Mammary epithelial cell (primary cell): ENCODE results near the gene GCDH.

Experiments used
- EZH2 ChIP-seq: IDR thresholded peaks from 2 replicates; pipeline ENCODE4 v1.6.1; 2012; ENCODE audit warnings: low read length, inconsistent platforms, borderline replicate concordance
- TF ChIP-seq, protein P1 (sequence below), 2 donors: IDR thresholded peaks in 1 of 2; conservative IDR thresholded peaks in 1 of 2; 2 replicates each; pipeline ENCODE4 v1.5.1; 2011 to 2012; ENCODE audit warnings: inconsistent platforms in 2 of 2, low read length in 2 of 2, mild to moderate bottlenecking in 2 of 2, control low read depth in 1 of 2, low read depth in 1 of 2; ENCODE audit not compliant: insufficient read depth in 1 of 2; ENCODE audit errors: extremely low read depth in 1 of 2

- TF ChIP-seq, protein P1, sequence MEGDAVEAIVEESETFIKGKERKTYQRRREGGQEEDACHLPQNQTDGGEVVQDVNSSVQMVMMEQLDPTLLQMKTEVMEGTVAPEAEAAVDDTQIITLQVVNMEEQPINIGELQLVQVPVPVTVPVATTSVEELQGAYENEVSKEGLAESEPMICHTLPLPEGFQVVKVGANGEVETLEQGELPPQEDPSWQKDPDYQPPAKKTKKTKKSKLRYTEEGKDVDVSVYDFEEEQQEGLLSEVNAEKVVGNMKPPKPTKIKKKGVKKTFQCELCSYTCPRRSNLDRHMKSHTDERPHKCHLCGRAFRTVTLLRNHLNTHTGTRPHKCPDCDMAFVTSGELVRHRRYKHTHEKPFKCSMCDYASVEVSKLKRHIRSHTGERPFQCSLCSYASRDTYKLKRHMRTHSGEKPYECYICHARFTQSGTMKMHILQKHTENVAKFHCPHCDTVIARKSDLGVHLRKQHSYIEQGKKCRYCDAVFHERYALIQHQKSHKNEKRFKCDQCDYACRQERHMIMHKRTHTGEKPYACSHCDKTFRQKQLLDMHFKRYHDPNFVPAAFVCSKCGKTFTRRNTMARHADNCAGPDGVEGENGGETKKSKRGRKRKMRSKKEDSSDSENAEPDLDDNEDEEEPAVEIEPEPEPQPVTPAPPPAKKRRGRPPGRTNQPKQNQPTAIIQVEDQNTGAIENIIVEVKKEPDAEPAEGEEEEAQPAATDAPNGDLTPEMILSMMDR (conservative IDR thresholded peaks at IDR 0.05 in 1 of 2, IDR thresholded peaks at IDR 0.05 in 1 of 2; ENCODE audit: extremely low read depth in 1 of 2, insufficient read depth in 1 of 2, low read depth in 1 of 2, low read length in 2 of 2), result no peak
- no peak for TF ChIP-seq EZH2
Measured at GRCh38 chr19:12896460-12896859, 5.5 kb downstream of the GCDH start.
